Stimulated activated CD4-positive, alpha-beta T cell treated with anti-CD3 and anti-CD28 coated beads, Interleukin-1b, Interleukin-23, amount 100 ng/mL, for 24 hours (primary cell): ENCODE results near the gene AAGAB.

Experiments used
- DNase-seq, 4 experiments: peaks; one replicate each; pipeline ENCODE4 v3.0.0-alpha.2; 2020; ENCODE audit warnings: low read depth in 4 of 4, low spot score in 1 of 4

AAGAB gene

GRCh38 chr15:67190326-67190725, 64.1 kb downstream of the AAGAB start:
- DNase-seq: no peak

DNA sequence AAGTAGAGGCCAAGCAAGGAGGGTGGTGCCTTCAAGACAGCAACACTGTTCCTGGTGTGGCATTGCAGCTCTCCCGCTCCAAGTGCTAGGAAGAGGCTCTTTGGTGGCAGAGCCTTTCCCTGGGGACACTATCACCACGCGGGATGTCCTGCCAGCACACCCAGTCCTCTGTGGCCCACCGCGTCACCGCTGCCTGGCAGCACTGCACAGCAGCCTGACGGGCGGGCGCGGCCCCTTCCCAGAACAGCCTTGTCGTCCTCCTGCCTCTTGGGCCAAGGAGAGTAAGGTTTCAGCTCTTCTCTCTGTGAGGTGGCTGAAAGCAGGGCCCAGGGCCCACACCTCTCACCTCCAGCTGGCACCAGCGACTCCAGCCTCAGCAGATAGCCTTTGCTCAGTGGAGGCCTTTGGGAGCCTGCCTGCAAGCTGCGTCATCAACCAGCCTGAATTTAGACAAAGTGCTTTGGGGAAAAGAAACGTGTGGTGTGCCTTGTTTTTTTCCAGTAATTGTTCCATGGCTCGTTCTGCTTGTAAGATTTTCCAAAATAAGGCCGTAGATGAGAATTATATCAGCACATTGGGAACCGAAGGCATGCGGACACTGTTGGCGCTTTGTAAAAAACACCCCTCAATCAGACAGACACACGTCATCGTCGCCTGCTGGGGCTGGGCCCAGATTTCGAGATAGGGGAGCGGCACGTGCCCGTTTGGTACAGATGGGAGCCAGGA, 65.0 kb downstream of the AAGAB start:
- no peak for DNase-seq

GRCh38 chr15:67188551-67189218, 65.8 kb downstream of the AAGAB start:
- DNase-seq: no peak

DNA sequence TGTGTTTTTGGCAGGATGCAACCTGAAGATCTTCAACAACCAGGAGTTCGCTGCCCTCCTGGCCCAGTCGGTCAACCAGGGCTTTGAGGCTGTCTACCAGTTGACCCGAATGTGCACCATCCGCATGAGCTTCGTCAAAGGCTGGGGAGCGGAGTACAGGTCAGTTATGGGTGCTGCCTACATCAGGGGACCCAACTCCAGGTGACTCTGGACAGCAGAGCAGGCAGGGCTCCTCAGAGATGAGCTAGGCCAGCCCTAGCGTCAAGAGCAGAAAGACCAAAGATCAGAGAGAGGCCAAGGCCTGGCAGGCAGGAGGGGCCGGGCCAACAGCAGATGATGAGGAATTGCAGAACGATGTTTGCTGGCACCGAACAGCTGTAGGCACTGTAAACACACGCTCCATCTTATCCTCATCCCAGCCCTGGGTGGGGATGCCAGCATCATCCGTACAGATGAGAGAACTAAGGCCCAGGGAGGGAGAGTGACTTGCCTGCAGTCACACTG, 67.1 kb downstream of the AAGAB start:
- DNase-seq: no peak

DNA sequence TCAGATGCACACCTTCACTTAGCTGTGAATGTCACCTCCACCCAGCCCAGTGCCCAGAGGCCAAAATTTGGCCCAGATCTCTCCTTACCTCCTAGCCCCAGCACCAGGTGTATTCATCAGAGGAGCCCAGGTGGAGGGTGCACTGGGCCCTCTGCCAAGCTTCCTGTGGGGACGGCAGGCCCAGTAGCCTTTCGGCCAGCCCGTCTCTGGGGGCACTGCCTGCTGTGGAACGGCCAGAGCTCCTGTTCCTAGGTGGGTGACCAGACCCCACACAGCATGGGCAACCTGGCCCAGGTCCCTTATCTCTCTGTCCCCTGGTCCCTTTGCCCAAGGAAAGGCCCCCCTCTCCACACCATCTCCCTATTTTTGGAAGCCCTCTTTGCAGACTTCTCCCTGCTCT, 67.8 kb downstream of the AAGAB start:
- DNase-seq: no peak

DNA sequence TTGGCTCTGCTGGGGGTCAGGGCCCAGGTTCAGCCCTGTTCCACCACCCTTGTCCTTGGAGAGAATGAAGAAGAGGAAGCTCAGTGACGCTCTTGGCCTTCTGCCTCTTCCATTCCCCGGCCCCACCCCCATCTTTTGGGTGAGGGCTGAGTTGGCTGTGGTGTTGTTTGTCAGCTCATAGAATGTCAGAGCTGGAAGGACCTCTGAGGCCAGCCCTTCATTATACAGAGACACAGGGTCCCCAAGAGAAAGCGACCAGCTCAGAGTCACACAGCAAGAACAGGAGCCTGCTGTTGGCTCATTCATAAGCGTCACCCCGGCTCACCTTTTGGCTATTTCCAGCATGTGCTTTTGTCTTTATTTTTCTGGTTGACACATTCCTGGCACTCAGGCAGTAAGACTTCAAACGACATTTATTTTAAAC, 68.2 kb downstream of the AAGAB start:
- no peak for DNase-seq

- no peak for DNase-seq
These were observed 68.7 kb downstream of the AAGAB start for GRCh38 chr15:67185621-67186225.

DNA sequence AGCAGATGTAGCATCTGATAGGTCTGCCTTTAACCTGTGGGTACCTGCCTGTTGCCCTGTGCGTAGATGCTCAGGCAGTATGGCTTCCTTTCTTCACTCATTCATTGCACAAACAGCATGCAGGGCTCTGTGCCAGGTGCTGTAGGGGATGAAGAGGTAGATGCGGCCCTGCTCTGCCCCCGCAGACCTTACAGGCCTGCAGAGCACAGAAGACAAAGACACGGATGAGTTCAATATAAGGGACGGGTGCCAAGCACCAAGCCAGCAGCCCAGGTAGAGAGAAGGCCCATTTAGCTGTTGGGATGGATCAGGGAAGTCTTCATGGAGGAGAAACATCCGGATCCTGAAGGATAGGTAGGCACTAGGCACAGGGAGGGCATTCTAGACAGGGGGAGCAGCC, 69.4 kb downstream of the AAGAB start:
- no peak for DNase-seq

GRCh38 chr15:67184208-67184925, 70.1 kb downstream of the AAGAB start:
- DNase-seq: no peak

- DNase-seq: no peak
These were observed 70.9 kb downstream of the AAGAB start for GRCh38 chr15:67183443-67184169.

DNA sequence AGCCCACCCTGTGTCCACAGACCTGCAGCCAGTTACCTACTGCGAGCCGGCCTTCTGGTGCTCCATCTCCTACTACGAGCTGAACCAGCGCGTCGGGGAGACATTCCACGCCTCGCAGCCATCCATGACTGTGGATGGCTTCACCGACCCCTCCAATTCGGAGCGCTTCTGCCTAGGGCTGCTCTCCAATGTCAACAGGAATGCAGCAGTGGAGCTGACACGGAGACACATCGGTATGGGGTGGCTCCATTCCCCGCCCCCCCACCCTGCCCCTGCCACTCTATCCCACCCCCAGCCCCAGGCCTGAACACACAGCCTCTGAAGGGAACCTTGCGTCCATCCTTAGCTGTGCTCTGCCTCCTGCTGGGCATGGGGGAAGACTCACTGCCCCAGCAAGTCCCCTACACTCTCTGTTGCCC, 73.2 kb downstream of the AAGAB start:
- no peak for DNase-seq

GRCh38 chr15:67180514-67181191, 73.8 kb downstream of the AAGAB start:
- no peak for DNase-seq

DNA sequence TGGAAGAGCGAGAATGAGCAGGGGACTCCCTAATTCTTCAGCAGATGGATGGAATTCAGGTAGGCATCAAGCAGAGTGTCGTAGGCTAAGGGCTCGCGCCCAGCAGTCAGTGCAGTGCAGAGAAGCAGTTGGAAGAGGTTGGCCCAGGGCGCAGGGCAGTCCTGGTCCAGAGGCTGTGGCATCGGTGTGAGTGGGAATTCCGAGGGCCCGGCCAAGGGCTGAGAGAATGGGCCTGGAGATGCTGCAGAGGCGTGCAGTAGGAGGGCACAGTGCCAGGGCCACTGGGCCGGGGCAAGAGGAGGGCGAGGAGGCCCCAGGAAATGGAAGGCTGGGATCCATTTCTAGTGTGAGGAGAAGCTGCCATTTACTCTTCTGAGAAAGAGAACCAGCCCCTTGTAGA, 74.4 kb downstream of the AAGAB start:
- DNase-seq: no peak

DNA sequence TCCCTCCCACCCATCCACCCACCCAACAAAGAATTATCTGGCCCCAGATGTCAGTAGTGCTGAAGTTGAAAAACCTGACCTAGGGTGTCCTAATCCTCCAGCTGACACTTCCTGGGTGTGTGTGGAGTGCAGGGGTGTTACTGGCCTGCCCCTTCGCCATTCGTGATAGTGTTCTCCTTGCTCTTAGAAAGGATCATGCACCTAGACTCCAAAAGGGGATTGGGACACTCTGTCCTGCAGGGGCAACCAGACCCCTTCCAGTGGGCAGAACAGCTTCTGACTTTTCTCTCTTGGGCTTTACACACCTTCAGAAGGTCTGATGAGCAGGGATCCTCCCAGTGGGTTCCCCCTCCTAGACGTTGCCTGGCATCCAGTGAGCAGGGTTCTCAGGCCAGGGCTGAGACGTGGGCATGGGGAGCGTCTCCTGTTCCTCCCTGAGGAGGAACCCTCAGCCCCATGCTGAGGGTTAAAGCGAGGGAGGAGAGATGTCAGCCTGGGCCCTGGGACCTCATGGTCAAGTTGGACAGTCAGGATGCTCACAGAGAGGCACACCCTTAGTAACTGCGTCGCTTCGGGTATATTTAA, 75.0 kb downstream of the AAGAB start:
- no peak for DNase-seq

- DNase-seq: no peak
These were observed 75.8 kb downstream of the AAGAB start for GRCh38 chr15:67178569-67179210.

GRCh38 chr15:67177752-67178151, 76.7 kb downstream of the AAGAB start:
- DNase-seq: no peak

DNA sequence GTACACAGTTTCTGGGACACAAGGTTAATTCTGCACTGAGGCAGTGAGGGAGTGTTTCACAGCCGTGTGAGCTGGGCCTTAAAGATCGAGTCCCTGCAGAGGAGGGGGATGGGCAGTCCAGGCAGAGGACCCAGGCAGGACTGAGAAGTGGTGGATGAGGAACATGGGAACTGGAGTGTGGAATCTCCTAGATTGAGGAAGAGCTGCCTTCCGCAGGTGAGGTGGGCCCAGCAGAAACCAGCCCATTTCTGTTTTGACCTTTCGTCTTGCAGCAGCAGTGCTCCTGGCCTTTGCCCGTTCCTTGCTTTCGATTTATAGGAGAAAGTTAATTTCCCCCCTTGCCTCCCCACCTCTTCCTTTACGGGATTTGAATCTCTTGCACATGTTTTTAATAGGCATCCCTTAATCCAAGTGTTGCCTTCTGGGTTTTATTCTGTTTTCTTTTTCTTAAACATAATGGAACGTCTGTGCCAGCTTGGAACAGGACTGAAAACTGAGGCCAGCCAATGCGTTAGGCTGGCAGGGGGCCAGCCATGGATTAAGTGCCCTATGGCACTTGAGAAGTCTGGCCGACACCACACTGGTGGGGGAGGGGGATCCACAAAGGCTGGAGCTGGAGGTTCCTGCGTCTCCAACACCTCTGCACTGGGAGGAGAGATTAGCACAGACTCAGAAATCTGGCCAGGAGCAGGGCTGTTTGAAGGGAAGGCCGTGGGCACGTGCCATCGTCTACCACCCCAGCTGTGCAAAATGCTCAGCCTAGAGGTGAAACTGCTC, 78.1 kb downstream of the AAGAB start:
- DNase-seq: no peak

DNA sequence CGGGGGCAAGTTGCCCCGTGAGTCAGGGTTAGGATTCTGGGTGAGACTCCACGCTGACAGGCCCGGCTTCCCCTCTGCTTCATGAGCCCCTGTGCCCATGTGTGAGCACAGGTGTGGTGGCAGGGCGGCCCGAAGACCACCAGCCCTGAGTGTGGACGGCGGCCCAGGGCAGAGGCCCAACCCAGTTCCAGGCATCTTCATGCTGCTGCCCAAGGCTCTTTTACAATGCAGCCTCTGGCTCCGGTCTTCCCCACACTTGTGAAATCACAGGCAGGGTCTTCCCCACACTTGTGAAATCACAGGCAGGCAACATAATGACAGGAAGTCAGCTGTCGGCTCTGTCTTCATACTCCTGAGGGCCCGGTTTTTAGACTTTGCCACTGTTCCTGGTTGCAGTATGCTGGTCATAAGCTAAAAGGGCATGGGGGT, 78.8 kb downstream of the AAGAB start:
- no peak for DNase-seq
